ENCODE measurements around the gene RAB4A.
"Not testable (repeated sequence)": the region's sequence is repeated elsewhere in the genome, so short reads cannot be mapped to it uniquely, and the experiment has no call there.

Gene RAB4A

GRCh38 chr1:229273507-229274232, 2.8 kb downstream of the RAB4A start:
- no peak for DNase-seq

- no peak for DNase-seq
These were observed 4.1 kb downstream of the RAB4A start for GRCh38 chr1:229275005-229275404.

- DNase-seq, result no peak
These were observed 7.3 kb downstream of the RAB4A start for GRCh38 chr1:229278120-229278741.

- no peak for DNase-seq
These were observed 8.3 kb downstream of the RAB4A start for GRCh38 chr1:229279242-229279641.

GRCh38 chr1:229280037-229280828, 9.3 kb downstream of the RAB4A start:
- DNase-seq, result no peak

- no peak for DNase-seq
These were observed 10.0 kb downstream of the RAB4A start for GRCh38 chr1:229280921-229281320.

- no peak for DNase-seq
These were observed 10.5 kb downstream of the RAB4A start for GRCh38 chr1:229281339-229281926.

GRCh38 chr1:229282295-229282823, 11.4 kb downstream of the RAB4A start:
- no peak for DNase-seq

GRCh38 chr1:229283183-229283611, 12.3 kb downstream of the RAB4A start:
- DNase-seq, result no peak

GRCh38 chr1:229284887-229285286, 14.0 kb downstream of the RAB4A start:
- DNase-seq, result no peak

- DNase-seq, result no peak
These were observed 14.5 kb downstream of the RAB4A start for GRCh38 chr1:229285440-229285839.

- no peak for DNase-seq
These were observed 15.3 kb downstream of the RAB4A start for GRCh38 chr1:229286099-229286766.

GRCh38 chr1:229287267-229287666, 16.4 kb downstream of the RAB4A start:
- DNase-seq, result no peak

GRCh38 chr1:229288516-229288915, 17.6 kb downstream of the RAB4A start:
- no peak for DNase-seq

- not testable (repeated sequence) for DNase-seq
These were observed 20.8 kb downstream of the RAB4A start for GRCh38 chr1:229291686-229292085.

GRCh38 chr1:229293528-229294204, 22.8 kb downstream of the RAB4A start:
- DNase-seq, result no peak

- DNase-seq, result no peak
These were observed 24.8 kb downstream of the RAB4A start for GRCh38 chr1:229295745-229296144.

GRCh38 chr1:229296541-229296941, 25.6 kb downstream of the RAB4A start:
- DNase-seq, result no peak

GRCh38 chr1:229297746-229298145, 26.8 kb downstream of the RAB4A start:
- no peak for DNase-seq

- DNase-seq, result no peak
These were observed 27.5 kb downstream of the RAB4A start for GRCh38 chr1:229298420-229298819.

- DNase-seq, result no peak
These were observed 28.1 kb downstream of the RAB4A start for GRCh38 chr1:229298887-229299503.
